IPS DF 19.7 (cell line): ENCODE measurements around the gene TMC2.
"Not testable (repeated sequence)": the region's sequence is repeated elsewhere in the genome, so short reads cannot be mapped to it uniquely, and the experiment has no call there.

Experiments used
- DNase-seq: peaks from one replicate; pipeline ENCODE4 v3.0.0-alpha.2; 2013; ENCODE audit warnings: low read depth, low spot score

TMC2 gene

GRCh38 chr20:2663364-2663886 lies 127.1 kb downstream of the TMC2 start:
- no peak for DNase-seq

- DNase-seq = peak; percentile 90
Observed at GRCh38 chr20:2663887-2664719, 127.7 kb downstream of the TMC2 start, which contains the start of gene IDH3B. Gene IDH3B, minus strand, starts transcription at chr20:2664216. Its CDS starts 28 bp downstream, at chr20:2664188.

GRCh38 chr20:2671977-2672376 lies 135.6 kb downstream of the TMC2 start:
- DNase-seq = no peak

- no peak for DNase-seq
Observed at GRCh38 chr20:2672446-2672845, 136.1 kb downstream of the TMC2 start.

- no peak for DNase-seq
Observed at GRCh38 chr20:2673453-2673852, 137.1 kb downstream of the TMC2 start.

- no peak for DNase-seq
Observed at GRCh38 chr20:2680046-2680445, 143.7 kb downstream of the TMC2 start.

GRCh38 chr20:2682040-2682439 lies 145.7 kb downstream of the TMC2 start:
- DNase-seq = not testable (repeated sequence)

- DNase-seq = not testable (repeated sequence)
Observed at GRCh38 chr20:2684817-2685216, 148.4 kb downstream of the TMC2 start.

GRCh38 chr20:2687514-2687913 lies 151.1 kb downstream of the TMC2 start:
- no peak for DNase-seq

GRCh38 chr20:2688041-2688591 lies 151.7 kb downstream of the TMC2 start:
- no peak for DNase-seq

GRCh38 chr20:2690213-2690612 lies 153.8 kb downstream of the TMC2 start:
- no peak for DNase-seq

GRCh38 chr20:2690718-2691117 lies 154.3 kb downstream of the TMC2 start:
- no peak for DNase-seq

GRCh38 chr20:2691127-2691526 lies 154.8 kb downstream of the TMC2 start:
- DNase-seq = no peak
